Activated CD4-positive, alpha-beta memory T cell treated with anti-CD3 and anti-CD28 coated beads for 36 hours (primary cell): ENCODE measurements around the gene TRIOBP. TPM values are rescaled to one million over a fixed set of nuclear protein-coding genes. Genes with fewer than 3 reads are reported as not detected.
"Not testable (repeated sequence)": the region's sequence is repeated elsewhere in the genome, so short reads cannot be mapped to it uniquely, and the experiment has no call there.

Source experiments
- CTCF ChIA-PET: fragments of 350-600 bp; sonication (Branson Sonifier 250); formaldehyde crosslinking; loops from one replicate; lab custom pipeline; 2021; ENCODE audit warnings: antibody characterized with exemption, inconsistent platforms; lab: Charles Lee
- POLR2A ChIA-PET: fragments of 350-600 bp; sonication (Branson Sonifier 250); formaldehyde crosslinking; loops from one replicate; lab custom pipeline; 2021; ENCODE audit warnings: antibody characterized with exemption; lab: Charles Lee
- DNase-seq: peaks from one replicate; pipeline ENCODE4 v3.0.0-alpha.2; 2020
- H3K27ac Mint-ChIP-seq: one replicate; pipeline ENCODE4 v1.8.0; 2021; ENCODE audit warnings: mixed read lengths
- H3K27me3 Mint-ChIP-seq: one replicate; pipeline ENCODE4 v1.8.0; 2021; ENCODE audit warnings: mixed read lengths
- H3K36me3 Mint-ChIP-seq: one replicate; pipeline ENCODE4 v1.8.0; 2021; ENCODE audit warnings: mixed read lengths
- H3K4me1 Mint-ChIP-seq: one replicate; pipeline ENCODE4 v1.8.0; 2021; ENCODE audit warnings: low read depth, mixed read lengths
- H3K4me3 Mint-ChIP-seq: one replicate; pipeline ENCODE4 v1.8.0; 2021; ENCODE audit warnings: mild to moderate bottlenecking, mixed read lengths
- H3K9me3 Mint-ChIP-seq: one replicate; pipeline ENCODE4 v1.8.0; 2021; ENCODE audit warnings: mixed read lengths
- intact Hi-C: fragments of 100-400 bp; cut with micrococcal nuclease; formaldehyde crosslinking; loops from one replicate; pipeline ENCODE4 v1.15.1; 2023
- total RNA-seq, 2 experiments: library from RNA; stranded (reverse); gene quantifications; one replicate each; pipeline ENCODE4 v1.2.3, GENCODE V29; 2021

The TRIOBP gene
- total RNA-seq, 2 experiments from 2014 or later = 25.0 to 26.8 TPM

GRCh38 chr22:37694131-37694530, 2.7 kb upstream of the TRIOBP start:
- H3K27ac Mint-ChIP-seq, intact Hi-C loops, H3K9me3 Mint-ChIP-seq, DNase-seq, H3K4me1 Mint-ChIP-seq, H3K27me3 Mint-ChIP-seq, H3K4me3 Mint-ChIP-seq: not testable (repeated sequence)
- CTCF ChIA-PET = interaction anchor here (0.6 kb wide), 1 partner anchor 169 kb away, joined by 3 read pairs; no protein-coding TSS in a partner anchor
- peaks cover 29% of the 10 kb centered on the region for H3K36me3 Mint-ChIP-seq
- POLR2A ChIA-PET = interaction anchor here (0.6 kb wide), 1 partner anchor 49 kb away, joined by 3 read pairs; no protein-coding TSS in a partner anchor

GRCh38 chr22:37696260-37696656, 590 bp upstream of the TRIOBP start:
- H3K9me3 Mint-ChIP-seq, H3K4me1 Mint-ChIP-seq, intact Hi-C loops, H3K27me3 Mint-ChIP-seq, H3K27ac Mint-ChIP-seq, H3K4me3 Mint-ChIP-seq, DNase-seq: not testable (repeated sequence)
- ChIA-PET CTCF (interaction anchor here (0.6 to 1.6 kb wide), 4 partner anchors 15 to 352 kb away, joined by 3 to 6 read pairs (median 4); no protein-coding TSS in a partner anchor), POLR2A (interaction anchor here (0.6 to 1.5 kb wide), 3 partner anchors 9 to 65 kb away, joined by 3 to 4 read pairs (median 4); partner anchors contain the start of gene LGALS1)
- H3K36me3 Mint-ChIP-seq = peaks cover 20% of the 10 kb centered on the region

GRCh38 chr22:37697538-37697835, 639 bp downstream of the TRIOBP start:
- Mint-ChIP-seq H3K4me3 (no peak overlapping the region), H3K27ac (no peak overlapping the region), H3K36me3 (peaks cover 13% of the 10 kb centered on the region), H3K4me1 (peaks cover 9% of the 10 kb centered on the region), H3K9me3 (no peaks in the 10 kb centered on the region), H3K27me3 (no peaks in the 10 kb centered on the region)
- ChIA-PET POLR2A (no interaction called here), CTCF (interaction anchor here (0.6 to 1.8 kb wide), 2 partner anchors 22 to 54 kb away, joined by 3 to 8 read pairs; partner anchors contain the start of gene LGALS1)
- intact Hi-C loops = no loop called here
- no peak for DNase-seq

- Mint-ChIP-seq H3K9me3 (no peaks in the 10 kb centered on the region), H3K4me1 (peaks cover 3% of the 10 kb centered on the region), H3K36me3 (peaks cover 3% of the 10 kb centered on the region), H3K27ac (no peak overlapping the region), H3K27me3 (no peaks in the 10 kb centered on the region), H3K4me3 (no peak overlapping the region)
- intact Hi-C loops = no loop called here
- CTCF ChIA-PET = no interaction called here
- DNase-seq = no peak
- POLR2A ChIA-PET = no interaction called here
These were observed 4.4 kb downstream of the TRIOBP start for GRCh38 chr22:37701141-37701786.

GRCh38 chr22:37703906-37704305, 7.1 kb downstream of the TRIOBP start:
- no peaks in the 10 kb centered on the region for H3K4me1 Mint-ChIP-seq
- no peak for DNase-seq
- no peak overlapping the region for H3K27ac Mint-ChIP-seq
- H3K27me3 Mint-ChIP-seq = no peaks in the 10 kb centered on the region
- intact Hi-C loops = no loop called here
- POLR2A ChIA-PET = no interaction called here
- no peaks in the 10 kb centered on the region for H3K9me3 Mint-ChIP-seq
- H3K4me3 Mint-ChIP-seq = no peak overlapping the region
- CTCF ChIA-PET = interaction anchor here (0.7 to 1.7 kb wide), 2 partner anchors 15 to 23 kb away, joined by 3 to 4 read pairs; no protein-coding TSS in a partner anchor
- peaks cover 3% of the 10 kb centered on the region for H3K36me3 Mint-ChIP-seq

- Mint-ChIP-seq H3K27me3 (no peaks in the 10 kb centered on the region), H3K36me3 (peaks cover 3% of the 10 kb centered on the region), H3K9me3 (no peaks in the 10 kb centered on the region), H3K27ac (no peak overlapping the region), H3K4me3 (no peak overlapping the region), H3K4me1 (no peaks in the 10 kb centered on the region)
- POLR2A ChIA-PET = no interaction called here
- CTCF ChIA-PET = interaction anchor here (1.7 kb wide), 1 partner anchor 24 kb away, joined by 4 read pairs; no protein-coding TSS in a partner anchor
- DNase-seq = no peak
- intact Hi-C loops = no loop called here
These were observed 7.8 kb downstream of the TRIOBP start for GRCh38 chr22:37704645-37705044.

GRCh38 chr22:37705205-37705604, 8.4 kb downstream of the TRIOBP start:
- ChIA-PET CTCF (no interaction called here), POLR2A (no interaction called here)
- Mint-ChIP-seq H3K4me1 (no peaks in the 10 kb centered on the region), H3K4me3 (no peak overlapping the region), H3K27ac (no peak overlapping the region), H3K36me3 (peaks cover 3% of the 10 kb centered on the region), H3K9me3 (no peaks in the 10 kb centered on the region), H3K27me3 (no peaks in the 10 kb centered on the region)
- DNase-seq = no peak
- intact Hi-C loops = no loop called here

GRCh38 chr22:37708580-37709444, 12.0 kb downstream of the TRIOBP start:
- no peaks in the 10 kb centered on the region for H3K4me1 Mint-ChIP-seq
- H3K27me3 Mint-ChIP-seq = no peaks in the 10 kb centered on the region
- DNase-seq = no peak
- peaks cover under 1% of the 10 kb centered on the region for H3K36me3 Mint-ChIP-seq
- H3K4me3 Mint-ChIP-seq = no peak overlapping the region
- no peaks in the 10 kb centered on the region for H3K9me3 Mint-ChIP-seq
- intact Hi-C loops = no loop called here
- ChIA-PET POLR2A (no interaction called here), CTCF (no interaction called here)
- no peak overlapping the region for H3K27ac Mint-ChIP-seq

- CTCF ChIA-PET = no interaction called here
- H3K36me3 Mint-ChIP-seq = no peaks in the 10 kb centered on the region
These were observed 12.6 kb downstream of the TRIOBP start for GRCh38 chr22:37709445-37709765.

GRCh38 chr22:37710675-37711074, 13.8 kb downstream of the TRIOBP start:
- Mint-ChIP-seq H3K27me3 (no peaks in the 10 kb centered on the region), H3K4me1 (no peaks in the 10 kb centered on the region), H3K27ac (no peak overlapping the region), H3K36me3 (no peaks in the 10 kb centered on the region), H3K9me3 (no peaks in the 10 kb centered on the region), H3K4me3 (no peak overlapping the region)
- POLR2A ChIA-PET = no interaction called here
- CTCF ChIA-PET = interaction anchor here (0.9 kb wide), 1 partner anchor 67 kb away, joined by 3 read pairs; no protein-coding TSS in a partner anchor
- DNase-seq = no peak
- intact Hi-C loops = no loop called here

More at GRCh38 chr22:37709445-37709765, 12.6 kb downstream of the TRIOBP start:
- intact Hi-C loops = no loop called here
- no peak for DNase-seq
- Mint-ChIP-seq H3K27me3 (no peaks in the 10 kb centered on the region), H3K27ac (no peak overlapping the region), H3K4me1 (no peaks in the 10 kb centered on the region), H3K9me3 (no peaks in the 10 kb centered on the region), H3K4me3 (no peak overlapping the region)
- POLR2A ChIA-PET = no interaction called here

GRCh38 chr22:37711490-37711889, 14.6 kb downstream of the TRIOBP start:
- intact Hi-C loops = no loop called here
- no peak for DNase-seq
- Mint-ChIP-seq H3K9me3 (no peaks in the 10 kb centered on the region), H3K4me1 (no peaks in the 10 kb centered on the region), H3K27ac (no peak overlapping the region), H3K36me3 (peaks cover under 1% of the 10 kb centered on the region), H3K27me3 (no peaks in the 10 kb centered on the region), H3K4me3 (no peak overlapping the region)
- POLR2A ChIA-PET = no interaction called here
- CTCF ChIA-PET = interaction anchor here (0.9 kb wide), 1 partner anchor 68 kb away, joined by 3 read pairs; no protein-coding TSS in a partner anchor

GRCh38 chr22:37713761-37714160, 16.9 kb downstream of the TRIOBP start:
- ChIA-PET CTCF (no interaction called here), POLR2A (no interaction called here)
- no peak for DNase-seq
- Mint-ChIP-seq H3K27me3 (no peaks in the 10 kb centered on the region), H3K27ac (no peak overlapping the region), H3K4me3 (no peak overlapping the region), H3K9me3 (no peaks in the 10 kb centered on the region), H3K4me1 (no peaks in the 10 kb centered on the region), H3K36me3 (peaks cover 6% of the 10 kb centered on the region)
- intact Hi-C loops = no loop called here
